IMR-90 (cell line): ENCODE data around the gene GH2. TPM values are rescaled to one million over a fixed set of nuclear protein-coding genes. Genes with fewer than 3 reads are reported as not detected.

Source experiments
- ATAC-seq: fragments of 200-7000 bp; cut with Tn5 transposase; 2 replicates; pipeline ENCODE4 v1.9.1; 2020; ENCODE audit warnings: low read depth, mild to moderate bottlenecking, moderate library complexity
- BruUV-seq: library from RNA; stranded (reverse); fragments of 400-500 nt; replicated peaks from 2 replicates; lab custom pipeline; 2021; lab: Mats Ljungman, UMichigan
- CTCF ChIA-PET: fragments of 300-600 bp; formaldehyde crosslinking; extraction: SDS; loops from one replicate; lab custom pipeline; 2021; ENCODE audit warnings: antibody characterized with exemption; lab: Yijun Ruan, JAX
- POLR2A ChIA-PET: fragments of 300-600 bp; sonication (Branson Sonifier 250); formaldehyde crosslinking; loops from one replicate; lab custom pipeline; 2022; ENCODE audit warnings: antibody characterized with exemption; ENCODE audit not compliant: unreplicated experiment; lab: Charles Lee
- DNase-seq: peaks from one replicate; pipeline ENCODE4 v3.0.0; 2013
- H2AFZ ChIP-seq: replicated peaks from 2 replicates; pipeline ENCODE3; 2013; ENCODE audit warnings: low read length, mild to moderate bottlenecking; ENCODE audit not compliant: poor library complexity
- H2AK5ac ChIP-seq: 2 replicates; pipeline ENCODE4 v1.6.1; 2013; ENCODE audit warnings: low read depth, low read length, inconsistent platforms
- H2AK9ac ChIP-seq: replicated peaks from 2 replicates; pipeline ENCODE3; 2013; ENCODE audit warnings: mild to moderate bottlenecking, low read depth, low read length, moderate library complexity; ENCODE audit not compliant: poor library complexity
- H2BK120ac ChIP-seq: 2 replicates; pipeline ENCODE4 v1.6.1; 2013; ENCODE audit warnings: low read depth, low read length, inconsistent platforms
- H2BK15ac ChIP-seq: 3 replicates; pipeline ENCODE4 v1.6.1; 2013; ENCODE audit warnings: low read depth, low read length, inconsistent platforms
- H2BK20ac ChIP-seq: 2 replicates; pipeline ENCODE4 v1.6.1; 2013; ENCODE audit warnings: low read depth, mild to moderate bottlenecking, inconsistent platforms, low read length, moderate library complexity
- H2BK5ac ChIP-seq: 2 replicates; pipeline ENCODE4 v1.6.1; 2013; ENCODE audit warnings: mild to moderate bottlenecking, low read depth, low read length, inconsistent platforms; ENCODE audit not compliant: poor library complexity, severe bottlenecking
- H3K14ac ChIP-seq: replicated peaks from 2 replicates; pipeline ENCODE4 v1.6.1; 2013; ENCODE audit warnings: low read depth, low read length, inconsistent platforms
- H3K18ac ChIP-seq: 2 replicates; pipeline ENCODE4 v1.6.1; 2013; ENCODE audit warnings: low read depth, low read length, control low read depth
- H3K23ac ChIP-seq: 2 replicates; pipeline ENCODE4 v1.6.1; 2013; ENCODE audit warnings: low read depth, low read length, inconsistent platforms
- H3K27ac ChIP-seq: 2 replicates; pipeline ENCODE4 v1.5.1; 2013; ENCODE audit warnings: mild to moderate bottlenecking, control low read depth, low read length; ENCODE audit not compliant: insufficient read depth
- H3K27me3 ChIP-seq: 2 replicates; pipeline ENCODE4 v1.6.1; 2013; ENCODE audit warnings: low read length; ENCODE audit not compliant: control insufficient read depth, insufficient read depth
- H3K36me3 ChIP-seq: 2 replicates; pipeline ENCODE4 v1.6.1; 2013; ENCODE audit warnings: low read length, mixed read lengths; ENCODE audit not compliant: control insufficient read depth, insufficient read depth
- H3K4ac ChIP-seq: 2 replicates; pipeline ENCODE4 v1.6.1; 2013; ENCODE audit warnings: low read depth, low read length, inconsistent platforms
- H3K4me1 ChIP-seq: 2 replicates; pipeline ENCODE4 v1.6.1; 2013; ENCODE audit warnings: low read length, mixed read lengths; ENCODE audit not compliant: control insufficient read depth, insufficient read depth
- H3K4me2 ChIP-seq: 2 replicates; pipeline ENCODE4 v1.6.1; 2013; ENCODE audit warnings: low read depth, mild to moderate bottlenecking, control low read depth, low read length, moderate library complexity
- H3K4me3 ChIP-seq: 2 replicates; pipeline ENCODE4 v1.5.1; 2013; ENCODE audit warnings: low read depth, mild to moderate bottlenecking, control low read depth, low read length, moderate library complexity; ENCODE audit not compliant: insufficient read depth
- H3K56ac ChIP-seq: 2 replicates; pipeline ENCODE4 v1.6.1; 2013; ENCODE audit warnings: low read length, inconsistent platforms; ENCODE audit not compliant: insufficient read depth; ENCODE audit errors: extremely low read depth
- H3K79me1 ChIP-seq, 2 experiments: 2 replicates each; pipeline ENCODE4 v1.6.1; 2013; ENCODE audit warnings: low read length in 2 of 2, inconsistent platforms in 1 of 2, low read depth in 1 of 2
- H3K9ac ChIP-seq: 2 replicates; pipeline ENCODE4 v1.6.1; 2013; ENCODE audit warnings: low read depth, low read length, control low read depth
- H3K9me1 ChIP-seq: 2 replicates; pipeline ENCODE4 v1.6.1; 2013; ENCODE audit warnings: low read length, inconsistent platforms; ENCODE audit not compliant: insufficient read depth
- H3K9me3 ChIP-seq: 2 replicates; pipeline ENCODE4 v1.6.1; 2013; ENCODE audit warnings: low read length; ENCODE audit not compliant: control insufficient read depth, insufficient read depth
- H4K20me1 ChIP-seq: 2 replicates; pipeline ENCODE4 v1.6.1; 2013; ENCODE audit warnings: low read length, inconsistent platforms; ENCODE audit not compliant: insufficient read depth
- H4K5ac ChIP-seq: 2 replicates; pipeline ENCODE4 v1.6.1; 2013; ENCODE audit warnings: mild to moderate bottlenecking, low read depth, low read length, control low read depth
- H4K8ac ChIP-seq, 2 experiments: 2 replicates each; pipeline ENCODE4 v1.6.1; 2013; ENCODE audit warnings: low read depth in 2 of 2, low read length in 2 of 2, control low read depth in 1 of 2, inconsistent platforms in 1 of 2
- H4K91ac ChIP-seq: 2 replicates; pipeline ENCODE4 v1.6.1; 2013; ENCODE audit warnings: low read depth, low read length, inconsistent platforms; ENCODE audit not compliant: insufficient read depth
- CEBPB ChIP-seq: IDR thresholded peaks from 2 replicates; pipeline ENCODE4 v1.6.1; 2012; ENCODE audit warnings: low read depth, low read length, improper control_type of control experiment
- MXI1 ChIP-seq: IDR thresholded peaks from 2 replicates; pipeline ENCODE4 v1.6.1; 2012; ENCODE audit warnings: low read depth, mild to moderate bottlenecking, low read length, moderate library complexity, borderline replicate concordance
- RFX5 ChIP-seq: IDR thresholded peaks from 2 replicates; pipeline ENCODE4 v1.8.0; 2012; ENCODE audit warnings: low read depth, mild to moderate bottlenecking, low read length, moderate library complexity
- SMC3 ChIP-seq: fragments of 150-350 bp; IDR thresholded peaks from 2 replicates; pipeline ENCODE4 v1.6.1; 2016; ENCODE audit warnings: low read depth, mild to moderate bottlenecking, antibody characterized with exemption, low read length, moderate library complexity
- USF2 ChIP-seq: fragments of 150-350 bp; IDR thresholded peaks from 2 replicates; pipeline ENCODE4 v1.6.1; 2017; ENCODE audit warnings: mild to moderate bottlenecking, antibody characterized with exemption, low read length, low read depth
- WGBS, 2 experiments: methylation state at CpG; one replicate each; pipeline versions ENCODE4 v1.1.5 to v1.1.7; 2013; ENCODE audit warnings: missing lambda C conversion rate in 2 of 2; ENCODE audit not compliant: insufficient read length in 1 of 2; ENCODE audit errors: extremely low coverage in 2 of 2; 5-methylcytosine and 5-hydroxymethylcytosine counted together
- dilution Hi-C: fragments of 300-500 bp; cut with HindIII; formaldehyde crosslinking; loops from one replicate; pipeline ENCODE4 v1.14.3; 2018; ENCODE audit warnings: low sequenced_read_pairs; ENCODE audit not compliant: unreplicated experiment
- in situ Hi-C: fragments of 300-500 bp; cut with MboI; formaldehyde crosslinking; loops from 3 replicates; pipeline ENCODE4 v1.14.3; 2019; ENCODE audit warnings: low sequenced_read_pairs, inconsistent platforms, mixed read lengths
- intact Hi-C: fragments of 100-400 bp; cut with micrococcal nuclease; formaldehyde crosslinking; loops from 2 replicates; pipeline ENCODE4 v1.10.0; 2022
- polyA plus RNA-seq, 3 experiments: library from polyadenylated mRNA; depleted of rRNA; stranded (reverse); fragments of >200 nt; gene quantifications; 2 replicates each; pipeline ENCODE4 v1.2.3, GENCODE V29; 2012; ENCODE audit warnings: low replicate concordance in 1 of 3
- total RNA-seq: library from RNA; depleted of rRNA; stranded (reverse); fragments of >200 nt; gene quantifications from 2 replicates; pipeline ENCODE4 v1.2.3, GENCODE V29; 2012

GH2 gene
- total and polyA plus RNA-seq, 2 of the 4 experiments (the other 2 are of a cell fraction) = not detected

GRCh38 chr17:63842540-63843386, 39.0 kb downstream of the GH2 start, which contains the start of gene SMARCD2 (continued):
- TF ChIP-seq SMC3 (peak; percentile 29), CEBPB (no peak), RFX5 (peak; percentile 73)

- dilution Hi-C loops = no loop called here
- CTCF ChIA-PET = no interaction called here
- DNase-seq (no peak), ATAC-seq (peak; percentile 12)
- peak overlapping the region; percentile 1 to 70; a peak in 2 of 4 replicates for H4K8ac ChIP-seq
- peak overlapping the region; percentile 97 for H3K23ac ChIP-seq
- no peaks in the 10 kb centered on the region for H3K9me3 ChIP-seq
- peaks cover 12% of the 10 kb centered on the region for H3K9me1 ChIP-seq
- peak overlapping the region; percentile 91 for H2AK9ac ChIP-seq
- H3K4me2 ChIP-seq = peak overlapping the region; percentile 94
- peak overlapping the region; percentile 58; the same call in 1 of the 2 replicates for H4K91ac ChIP-seq
- H3K79me1 ChIP-seq = peaks cover 6 to 49% of the 10 kb centered on the region in 2 experiments; a peak in 3 of 4 replicates
- POLR2A ChIA-PET = no interaction called here
- peak overlapping the region; percentile 51 for H2BK5ac ChIP-seq
- peak overlapping the region; percentile 59 for H3K14ac ChIP-seq
- H3K36me3 ChIP-seq = no peaks in the 10 kb centered on the region; the same call in 1 of the 2 replicates
- H3K4ac ChIP-seq = peak overlapping the region; percentile 65
- peak overlapping the region; percentile 81 for H3K4me3 ChIP-seq
- no peak overlapping the region for H2BK15ac ChIP-seq
- TF ChIP-seq MXI1 (peak; percentile 46; the same call in 1 of the 2 replicates), USF2 (no peak)
- H2BK20ac ChIP-seq = no peak overlapping the region
- no peak overlapping the region for H2BK120ac ChIP-seq
- H2AFZ ChIP-seq = peak overlapping the region; percentile 96
- H3K4me1 ChIP-seq = peaks cover 23% of the 10 kb centered on the region
- H3K27me3 ChIP-seq = no peaks in the 10 kb centered on the region
- WGBS, 2 experiments = 0% methylated on average over 4 of the region's 36 CpGs; no CpG with 5 or more reads in 1 of the 2 experiments
- peak overlapping the region; percentile 77 for H3K9ac ChIP-seq
- no peak overlapping the region for H3K18ac ChIP-seq
- H4K20me1 ChIP-seq = peaks cover 34% of the 10 kb centered on the region
- intact Hi-C loops = no loop called here
- H3K56ac ChIP-seq = peak overlapping the region; percentile 79; the same call in 1 of the 2 replicates
- peak overlapping the region; percentile 28; the same call in 1 of the 2 replicates for H2AK5ac ChIP-seq
- in situ Hi-C loops = no loop called here
- H4K5ac ChIP-seq = no peak overlapping the region
- no TSS peak for BruUV-seq
- peak overlapping the region; percentile 84 for H3K27ac ChIP-seq
Observed at GRCh38 chr17:63842173-63842539, 39.6 kb downstream of the GH2 start.
